Activated T-helper 1 cell treated with anti-CD3 and anti-CD28 coated beads, Interleukin-12 subunit alpha, Interleukin-12 subunit beta, Interleukin-2, Interleukin-4 antibody, amounts not matched to agents 30 ng/mL and 10 ng/mL and 1 ng/mL, durations not matched to agents 14 hours and 24 hours and 36 hours (primary cell): Measurements from ENCODE around the gene SPANXN2. TPM values are rescaled to one million over a fixed set of nuclear protein-coding genes. Genes with fewer than 3 reads are reported as not detected.

Experiments
- DNase-seq: peaks from one replicate; pipeline ENCODE4 v3.0.0; 2021; ENCODE audit warnings: low spot score
- H3K27ac Mint-ChIP-seq: one replicate; pipeline ENCODE4 v1.8.0; 2021; ENCODE audit warnings: mild to moderate bottlenecking, mixed read lengths
- H3K27me3 Mint-ChIP-seq: one replicate; pipeline ENCODE4 v1.8.0; 2022; ENCODE audit warnings: mild to moderate bottlenecking, moderate library complexity, mixed read lengths; ENCODE audit not compliant: insufficient read depth
- H3K36me3 Mint-ChIP-seq: one replicate; pipeline ENCODE4 v1.8.0; 2021; ENCODE audit warnings: low read depth, mixed read lengths
- H3K4me1 Mint-ChIP-seq: one replicate; pipeline ENCODE4 v1.8.0; 2021; ENCODE audit warnings: low read depth, mixed read lengths
- H3K4me3 Mint-ChIP-seq: one replicate; pipeline ENCODE4 v1.8.0; 2021; ENCODE audit warnings: mild to moderate bottlenecking, moderate library complexity, mixed read lengths
- H3K9me3 Mint-ChIP-seq: one replicate; pipeline ENCODE4 v1.8.0; 2021; ENCODE audit warnings: mixed read lengths
- intact Hi-C: fragments of 100-400 bp; cut with micrococcal nuclease; formaldehyde crosslinking; loops from one replicate; pipeline ENCODE4 v1.15.1; 2024
- total RNA-seq: library from RNA; stranded (reverse); gene quantifications from 2 replicates; pipeline ENCODE4 v1.2.3, GENCODE V29; 2022

SPANXN2 gene
- total RNA-seq, 1 donor from 2014 or later = not detected

DNA sequence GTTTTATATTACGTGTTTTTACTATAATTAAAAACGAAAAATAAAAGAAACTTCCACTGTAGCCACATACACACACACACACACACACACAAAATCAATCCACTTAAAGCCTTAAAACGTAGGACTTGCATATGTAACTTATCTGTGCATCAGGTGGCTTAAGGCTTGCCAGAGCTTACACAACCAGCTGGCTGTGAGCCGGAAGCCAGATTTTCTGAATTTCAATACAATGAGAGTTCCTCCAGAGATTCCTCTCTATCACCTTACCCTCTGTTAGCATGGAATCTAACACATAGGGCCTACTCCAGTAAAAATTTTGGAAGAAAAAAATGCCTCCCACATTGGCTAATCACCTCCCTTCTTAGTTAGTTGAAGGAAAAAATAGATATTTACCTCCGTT is 56.8 kb downstream of the SPANXN2 start:
- H3K9me3 Mint-ChIP-seq = no peaks in the 10 kb centered on the region
- H3K27ac Mint-ChIP-seq = no peak overlapping the region
- H3K36me3 Mint-ChIP-seq = no peaks in the 10 kb centered on the region
- no peak for DNase-seq
- no peak overlapping the region for H3K4me3 Mint-ChIP-seq
- H3K27me3 Mint-ChIP-seq = no peaks in the 10 kb centered on the region
- intact Hi-C loops = no loop called here
- no peaks in the 10 kb centered on the region for H3K4me1 Mint-ChIP-seq

Other genes starting within 250 kb of the SPANXN2 start
- gene SPANXN3, start 203.3 kb downstream of the SPANXN2 start, total RNA-seq = not detected in 2 replicates
- gene SLITRK4, start 84.7 kb downstream of the SPANXN2 start, total RNA-seq = not detected in 2 replicates
- not detected in 2 replicates for gene UBE2NL, start 163.3 kb upstream of the SPANXN2 start, total RNA-seq